Adrenal gland (tissue), 5 donors: ENCODE data around the gene CNTN1.

Experiments used
- CTCF ChIP-seq, 6 experiments: fragments of 450-650 bp in 4 of 6; fragments of 200-600 bp in 2 of 6; sonication (generic) in 1 of 6; IDR thresholded peaks; 1 replicate in 5 of 6; 2 replicates in 1 of 6; pipeline versions ENCODE4 v1.5.1 to v1.8.0; 2016 to 2021; ENCODE audit warnings: antibody characterized with exemption in 6 of 6, mild to moderate bottlenecking in 2 of 6, moderate library complexity in 1 of 6
- POLR2A ChIP-seq, 2 donors: fragments of 450-650 bp; IDR thresholded peaks; one replicate each; pipeline ENCODE4 v1.6.1; 2017; ENCODE audit warnings: antibody characterized with exemption in 2 of 2, mild to moderate bottlenecking in 2 of 2, moderate library complexity in 1 of 2
- donor health status: DM: no; HTN: no; CAD: no.

- TF ChIP-seq CTCF (IDR thresholded peaks at IDR 0.05) (no peak), POLR2A (IDR thresholded peaks at IDR 0.05) (no peak)
Observed at GRCh38 chr12:40752011-40752410, 59.8 kb downstream of the CNTN1 start.
